Measurements from ENCODE around the gene ERCC6L2. TPM values are rescaled to one million over a fixed set of nuclear protein-coding genes. Genes with fewer than 3 reads are reported as not detected.

The ERCC6L2 gene
- total and polyA plus RNA-seq, 10 of the 15 experiments (the other 5 are each of a cell fraction or from before 2014, with no cell fraction given) = 8.1 to 45.0 (median 22.6) TPM

GRCh38 chr9:95999390-95999789, 123.9 kb downstream of the ERCC6L2 start:
- H3K36me3 ChIP-seq (ENCODE audit: control insufficient read depth in 2 of 2, insufficient read depth in 2 of 2, low read length in 1 of 2) = no peaks in the 10 kb centered on the region; a peak in 1 of 4 replicates
- H3K79me2 ChIP-seq (ENCODE audit: control insufficient read depth, insufficient read depth, low read length) = no peaks in the 10 kb centered on the region
- 95% methylated on average over 3 of the region's 3 CpGs for WGBS (ENCODE audit: insufficient coverage, insufficient replicate concordance, low lambda C conversion rate, missing lambda C conversion rate)
- BruUV-seq (replicated peaks) = no TSS peak
- TF ChIP-seq CBX3 (IDR thresholded peaks at IDR 0.05; ENCODE audit: borderline replicate concordance, low read depth) (no peak), EED (IDR thresholded peaks at IDR 0.05; ENCODE audit: low read depth) (no peak), ESRRA (IDR thresholded peaks at IDR 0.05; ENCODE audit: low read length) (no peak), RAD21 (IDR thresholded peaks at IDR 0.05; ENCODE audit: insufficient read depth, low read depth, low read length) (no peak), BACH1 (IDR thresholded peaks at IDR 0.05; ENCODE audit: borderline replicate concordance) (no peak), JUND (IDR thresholded peaks at IDR 0.05; ENCODE audit: low read depth, low read length) (no peak), CEBPB (IDR thresholded peaks at IDR 0.05; ENCODE audit: borderline replicate concordance in 1 of 2, low read depth in 2 of 2, low read length in 2 of 2) (no peak), CBX5 (IDR thresholded peaks at IDR 0.05; ENCODE audit: low read depth) (no peak), NRF1 (conservative IDR thresholded peaks at IDR 0.05; ENCODE audit: low read depth, low read length) (no peak), IKZF2 (IDR thresholded peaks at IDR 0.05) (no peak), BCL3 (IDR thresholded peaks at IDR 0.05; ENCODE audit: borderline replicate concordance, insufficient read depth, low read depth, low read length, poor library complexity, severe bottlenecking) (no peak), NR2C1 (IDR thresholded peaks at IDR 0.05) (no peak), KLF5 (IDR thresholded peaks at IDR 0.05; ENCODE audit: partially characterized antibody) (no peak), HDAC6 (IDR thresholded peaks at IDR 0.05; ENCODE audit: unreplicated experiment) (no peak), FOXM1 (IDR thresholded peaks at IDR 0.05; ENCODE audit: low read depth, low read length) (no peak), CUX1 (IDR thresholded peaks at IDR 0.05; ENCODE audit: insufficient replicate concordance, low read depth, low read length) (no peak), HCFC1 (IDR thresholded peaks at IDR 0.05; ENCODE audit: low read length) (no peak), POU2F2 (IDR thresholded peaks at IDR 0.05; ENCODE audit: borderline replicate concordance, low read depth, low read length) (no peak), SMAD1 (IDR thresholded peaks at IDR 0.05; ENCODE audit: low read depth, partially characterized antibody) (no peak)
- in situ Hi-C loops (cut with MboI) = no loop called here
- H3K4me1 ChIP-seq (ENCODE audit: control insufficient read depth, insufficient read depth, low read length) = no peaks in the 10 kb centered on the region
- no peak overlapping the region for H3K9ac ChIP-seq (ENCODE audit: control insufficient read depth, insufficient read depth, low read length)
- ATAC-seq = no peak
- no peak overlapping the region for H3K4me2 ChIP-seq (ENCODE audit: control insufficient read depth, insufficient read depth)
- H3K9me3 ChIP-seq (replicated peaks; ENCODE audit: control insufficient read depth, insufficient read depth, low read length) = no peaks in the 10 kb centered on the region
- ChIA-PET SMC1A (ENCODE audit: uncharacterized antibody, unreplicated experiment) (no interaction called here), RAD21 (ENCODE audit: unreplicated experiment) (no interaction called here), CTCF (interaction anchor here (0.7 to 1.5 kb wide), 2 partner anchors 10 to 22 kb away, joined by 3 read pairs; no protein-coding TSS in a partner anchor), POLR2A (no interaction called here)
- H2AFZ ChIP-seq (ENCODE audit: control insufficient read depth, low read depth, low read length) = no peak overlapping the region
- H3K27me3 ChIP-seq (replicated peaks in 1 of 2; ENCODE audit: control insufficient read depth in 2 of 2, insufficient read depth in 2 of 2, low read length in 1 of 2) = no peaks in the 10 kb centered on the region
- no peak for DNase-seq (ENCODE audit: low read depth, low spot score)
- intact Hi-C loops (cut with micrococcal nuclease; ENCODE audit: unreplicated experiment) = no loop called here
- FAIRE-seq = no peak
- H4K20me1 ChIP-seq (ENCODE audit: control insufficient read depth, insufficient read depth) = no peaks in the 10 kb centered on the region
- no peak overlapping the region for H3K4me3 ChIP-seq
- no peak overlapping the region for H3K27ac ChIP-seq (ENCODE audit: control insufficient read depth, insufficient read depth)

Data from GM12878 (cell line).